ENCODE measurements around the gene TNFSF11.

TNFSF11 gene, protein sequence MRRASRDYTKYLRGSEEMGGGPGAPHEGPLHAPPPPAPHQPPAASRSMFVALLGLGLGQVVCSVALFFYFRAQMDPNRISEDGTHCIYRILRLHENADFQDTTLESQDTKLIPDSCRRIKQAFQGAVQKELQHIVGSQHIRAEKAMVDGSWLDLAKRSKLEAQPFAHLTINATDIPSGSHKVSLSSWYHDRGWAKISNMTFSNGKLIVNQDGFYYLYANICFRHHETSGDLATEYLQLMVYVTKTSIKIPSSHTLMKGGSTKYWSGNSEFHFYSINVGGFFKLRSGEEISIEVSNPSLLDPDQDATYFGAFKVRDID

DNA sequence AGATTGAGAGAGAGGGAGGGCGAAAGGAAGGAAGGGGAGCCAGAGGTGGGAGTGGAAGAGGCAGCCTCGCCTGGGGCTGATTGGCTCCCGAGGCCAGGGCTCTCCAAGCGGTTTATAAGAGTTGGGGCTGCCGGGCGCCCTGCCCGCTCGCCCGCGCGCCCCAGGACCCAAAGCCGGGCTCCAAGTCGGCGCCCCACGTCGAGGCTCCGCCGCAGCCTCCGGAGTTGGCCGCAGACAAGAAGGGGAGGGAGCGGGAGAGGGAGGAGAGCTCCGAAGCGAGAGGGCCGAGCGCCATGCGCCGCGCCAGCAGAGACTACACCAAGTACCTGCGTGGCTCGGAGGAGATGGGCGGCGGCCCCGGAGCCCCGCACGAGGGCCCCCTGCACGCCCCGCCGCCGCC lies at the start of gene TNFSF11:
TNFSF11 (plus strand) TSS at position 142 of the 400 bp plus-strand sequence; CDS start at position 294, 152 bp downstream.
- peak; percentile 10 for ATAC-seq
- Mint-ChIP-seq H3K9me3 (peaks cover 8 to 11% of the 10 kb centered on the region in 2 donors), H3K4me3 (peak within 1 kb of the TSS; percentile 75 to 84), H3K4me1 (peaks cover 28% of the 10 kb centered on the region), H3K27ac (peak within 1 kb of the TSS; percentile 5 to 43), H3K27me3 (peaks cover 70% of the 10 kb centered on the region)
- peak; percentile 11 to 19 for DNase-seq

DNA sequence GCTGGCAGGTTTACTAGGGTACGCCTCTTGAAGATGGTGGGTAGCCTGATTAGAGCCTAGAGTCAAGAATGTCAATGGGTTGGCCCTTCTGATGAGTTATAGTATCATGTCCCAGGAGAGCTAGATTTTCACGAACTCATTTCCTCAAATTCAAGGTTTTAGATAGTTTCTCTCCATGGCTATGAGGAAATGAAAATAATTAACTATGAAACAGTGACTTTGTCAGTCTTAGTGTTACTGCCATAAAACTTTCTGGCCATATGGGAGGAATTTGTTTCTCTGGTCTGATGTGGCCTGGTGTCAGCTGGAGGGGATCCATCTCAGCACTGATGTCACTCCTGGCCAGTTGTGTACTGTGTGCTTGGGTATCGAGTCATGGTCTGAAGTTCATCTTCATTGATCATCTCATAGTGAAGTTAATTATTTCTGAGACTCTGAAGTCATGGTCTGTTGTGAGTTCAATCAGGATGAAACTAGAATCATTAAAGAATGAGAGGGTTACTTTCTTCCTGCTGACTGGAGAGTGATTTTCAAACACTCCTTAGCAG lies 49.4 kb upstream of the TNFSF11 start:
- ATAC-seq: no peak
- DNase-seq: no peak
- Mint-ChIP-seq H3K4me3 (no peak overlapping the region), H3K27me3 (peaks cover 1% of the 10 kb centered on the region), H3K9me3 (peaks cover 9 to 10% of the 10 kb centered on the region in 2 donors), H3K27ac (no peak overlapping the region), H3K4me1 (no peaks in the 10 kb centered on the region)

DNA sequence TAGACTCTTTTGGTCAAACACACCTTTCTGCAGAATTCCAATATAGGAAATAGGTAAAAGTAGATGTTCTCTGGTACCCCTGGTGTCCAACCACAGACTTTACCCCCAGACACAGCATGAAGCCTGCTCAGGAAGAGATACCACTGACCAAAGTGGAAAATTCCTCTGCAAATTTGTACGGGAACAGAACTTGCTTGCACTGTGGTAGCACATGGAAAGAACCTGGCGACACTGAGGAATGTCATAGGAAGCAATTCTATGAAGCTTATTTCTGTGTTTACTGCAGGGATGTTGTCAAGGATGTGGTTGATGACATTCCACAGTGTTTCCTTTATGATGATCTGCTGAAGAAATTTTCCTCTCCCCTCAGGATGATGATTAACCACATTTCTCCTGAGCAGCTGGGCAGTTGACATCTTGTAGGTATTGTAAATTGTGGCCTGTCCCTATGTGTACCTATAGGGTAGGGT lies 48.9 kb upstream of the TNFSF11 start:
- DNase-seq (no peak), ATAC-seq (no peak)
- Mint-ChIP-seq H3K4me3 (no peak overlapping the region), H3K4me1 (no peaks in the 10 kb centered on the region), H3K27me3 (no peaks in the 10 kb centered on the region), H3K9me3 (peaks cover 6 to 7% of the 10 kb centered on the region in 2 donors), H3K27ac (no peak overlapping the region)

DNA sequence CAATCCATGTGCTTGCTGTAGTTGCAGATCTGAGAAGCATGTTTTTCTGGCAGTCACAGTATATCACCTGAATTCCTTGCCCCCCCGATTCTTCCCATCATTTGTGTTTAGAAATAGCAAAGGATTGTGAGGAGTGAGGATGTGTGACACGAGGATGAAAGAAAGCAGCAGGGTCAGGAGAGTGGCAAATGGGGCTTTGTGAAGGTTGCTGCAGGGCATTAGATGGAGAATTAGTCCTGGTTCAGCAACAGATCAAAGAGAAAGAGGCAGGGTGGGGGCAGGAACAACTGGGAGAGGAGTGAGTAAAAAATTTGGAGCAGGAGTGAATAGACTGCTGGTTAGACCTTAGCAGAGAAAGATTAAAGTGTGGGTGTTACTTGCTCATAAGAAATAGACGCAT lies 47.7 kb upstream of the TNFSF11 start:
- Mint-ChIP-seq H3K4me1 (peaks cover 6% of the 10 kb centered on the region), H3K27ac (no peak overlapping the region), H3K4me3 (no peak overlapping the region)

DNA sequence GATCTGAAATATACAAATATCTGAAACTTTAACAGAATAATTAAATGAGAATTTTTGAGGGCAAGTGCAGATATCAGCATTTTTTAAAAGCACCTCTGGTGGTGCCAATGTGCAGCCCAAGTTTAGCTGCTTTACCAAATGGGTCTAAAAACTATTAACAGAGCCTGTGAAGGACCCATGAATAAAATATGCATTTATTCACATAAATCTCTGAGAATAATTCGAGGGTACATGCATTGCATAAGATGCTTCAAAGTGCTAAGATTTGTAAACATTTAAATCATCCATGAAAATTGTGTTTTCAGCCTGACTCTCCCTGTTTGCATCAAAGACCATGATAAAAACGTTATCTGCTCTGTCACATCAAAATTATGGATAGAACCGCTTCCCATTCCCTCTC lies 47.1 kb upstream of the TNFSF11 start:
- H3K27ac Mint-ChIP-seq: no peak overlapping the region
- no peak for ATAC-seq
- peaks cover 6 to 7% of the 10 kb centered on the region in 2 donors for H3K9me3 Mint-ChIP-seq
- H3K4me1 Mint-ChIP-seq: peaks cover 6% of the 10 kb centered on the region
- no peak overlapping the region for H3K4me3 Mint-ChIP-seq
- DNase-seq: no peak
- H3K27me3 Mint-ChIP-seq: no peaks in the 10 kb centered on the region

More for the DNA sequence above, 47.7 kb upstream of the TNFSF11 start:
- no peak for DNase-seq
- Mint-ChIP-seq H3K27me3 (no peaks in the 10 kb centered on the region), H3K9me3 (peaks cover 6 to 7% of the 10 kb centered on the region in 2 donors)
- ATAC-seq: no peak

DNA sequence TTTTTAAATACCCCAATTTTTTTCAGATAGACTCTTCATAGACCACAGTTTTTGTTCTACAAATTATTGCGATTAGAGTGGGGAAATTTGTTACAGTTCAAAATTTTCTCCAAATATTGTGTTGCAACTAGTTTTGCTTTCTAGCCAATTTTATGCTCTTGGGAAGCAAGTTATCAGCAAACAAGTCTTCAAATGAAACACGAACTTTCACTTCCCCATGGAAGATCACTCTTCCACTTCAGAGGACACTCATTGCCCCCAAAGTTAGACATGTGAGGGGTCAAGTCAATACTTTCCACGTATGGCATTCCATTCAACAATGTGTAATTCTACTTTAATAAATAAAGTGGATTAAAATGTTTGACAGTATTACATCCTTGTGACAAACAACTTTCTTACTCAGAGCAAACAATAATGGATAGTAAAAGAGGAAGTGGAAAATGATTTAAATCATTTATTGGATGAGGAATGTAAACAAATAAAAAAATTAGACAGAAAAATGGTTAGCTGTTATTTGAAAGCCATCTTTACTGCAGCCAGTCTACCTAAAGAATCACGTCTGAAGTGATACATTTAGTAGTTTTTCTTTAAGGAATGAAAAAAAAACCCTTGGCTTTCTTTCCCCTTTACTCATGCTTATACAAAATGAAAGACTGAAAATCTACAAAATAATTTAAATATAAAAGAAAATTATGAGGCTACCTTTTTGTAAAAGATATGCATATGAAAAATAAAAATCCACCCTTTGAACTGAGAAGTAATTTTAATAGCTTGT lies 41.2 kb upstream of the TNFSF11 start:
- Mint-ChIP-seq H3K4me1 (peaks cover 6% of the 10 kb centered on the region), H3K27me3 (no peaks in the 10 kb centered on the region), H3K9me3 (peaks cover 10 to 13% of the 10 kb centered on the region in 2 donors), H3K4me3 (no peak overlapping the region), H3K27ac (no peak overlapping the region)
- DNase-seq: no peak
- ATAC-seq: no peak

DNA sequence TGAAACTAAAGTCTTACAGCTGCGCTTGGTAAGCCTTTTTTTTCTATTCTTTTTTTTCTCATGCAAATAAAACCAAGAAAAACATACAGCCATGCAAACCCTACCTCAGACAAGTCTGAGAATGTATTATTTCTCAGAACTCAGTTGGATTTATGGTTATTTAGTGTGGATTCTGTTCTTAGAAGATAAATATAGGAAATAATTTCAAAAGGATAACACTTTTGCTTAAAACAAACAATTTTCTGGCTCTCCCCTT lies 40.7 kb upstream of the TNFSF11 start:
- ATAC-seq (no peak), DNase-seq (no peak)
- no peak overlapping the region for H3K4me3 Mint-ChIP-seq
- no peak overlapping the region for H3K27ac Mint-ChIP-seq
- H3K9me3 Mint-ChIP-seq: peaks cover 10 to 13% of the 10 kb centered on the region in 2 donors
- no peaks in the 10 kb centered on the region for H3K27me3 Mint-ChIP-seq
- peaks cover 6% of the 10 kb centered on the region for H3K4me1 Mint-ChIP-seq

DNA sequence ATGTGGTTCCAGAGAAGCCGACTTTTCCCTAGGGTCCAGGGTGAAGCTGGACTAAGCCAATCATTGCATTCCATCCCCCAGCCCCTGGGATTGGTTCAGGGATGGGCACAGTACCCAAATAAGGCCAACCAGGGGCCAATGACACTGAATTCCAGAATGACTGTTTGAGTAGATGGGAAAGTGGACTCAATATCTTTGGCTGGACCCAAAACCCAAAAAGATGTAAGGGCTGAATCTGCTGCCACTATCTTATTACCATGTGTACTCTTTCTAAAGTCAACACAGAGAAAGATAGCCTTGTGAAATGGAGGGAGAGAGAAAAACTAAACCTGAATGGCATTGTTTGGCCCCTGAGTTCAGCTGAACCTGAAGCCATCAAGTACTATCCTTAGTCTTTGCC lies 39.2 kb upstream of the TNFSF11 start:
- ATAC-seq: no peak
- no peak for DNase-seq
- no peak overlapping the region for H3K27ac Mint-ChIP-seq
- peaks cover 10 to 13% of the 10 kb centered on the region in 2 donors for H3K9me3 Mint-ChIP-seq
- H3K27me3 Mint-ChIP-seq: no peaks in the 10 kb centered on the region
- peaks cover 6% of the 10 kb centered on the region for H3K4me1 Mint-ChIP-seq
- H3K4me3 Mint-ChIP-seq: no peak overlapping the region

DNA sequence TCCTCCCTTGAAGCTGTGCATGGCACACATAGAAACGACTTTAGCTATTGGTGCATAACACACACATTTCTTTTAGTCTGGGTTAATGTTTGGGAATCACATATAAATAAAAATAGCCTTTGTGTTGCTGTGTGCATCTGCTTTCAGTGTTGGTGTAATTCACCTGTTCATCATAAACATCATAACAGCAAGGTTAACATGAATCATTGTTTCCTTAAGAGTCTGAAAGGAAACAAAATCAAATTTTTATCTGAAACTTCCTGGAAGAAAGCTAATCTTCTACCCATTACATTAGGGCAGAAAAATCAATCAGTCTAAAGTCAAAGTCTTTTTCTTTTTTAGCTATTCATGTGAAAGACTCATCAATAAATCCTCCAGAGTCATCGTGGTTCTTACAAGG lies 35.0 kb upstream of the TNFSF11 start:
- Mint-ChIP-seq H3K27ac (no peak overlapping the region), H3K9me3 (peaks cover 9 to 13% of the 10 kb centered on the region in 2 donors), H3K4me3 (no peak overlapping the region), H3K4me1 (no peaks in the 10 kb centered on the region), H3K27me3 (no peaks in the 10 kb centered on the region)
- ATAC-seq: no peak
- no peak for DNase-seq

DNA sequence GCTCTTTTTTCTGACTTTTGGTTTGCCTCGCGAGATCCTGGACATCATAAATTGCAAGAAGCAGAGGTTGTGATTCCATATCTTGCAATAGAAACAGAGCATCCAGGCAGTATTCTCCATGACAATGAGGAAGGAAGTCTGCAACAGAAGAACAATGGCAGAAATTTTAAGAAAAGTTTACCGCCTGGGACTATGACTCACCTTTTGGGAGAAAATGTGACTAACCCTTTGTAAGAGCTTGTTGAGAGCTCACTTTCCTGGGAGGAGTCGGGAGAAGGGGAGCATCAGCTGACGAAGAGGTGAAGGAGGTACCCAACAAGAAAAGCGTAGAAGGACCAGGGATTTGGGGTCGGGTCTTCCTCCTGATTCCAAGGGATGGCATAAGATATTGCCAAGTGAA lies 34.3 kb upstream of the TNFSF11 start:
- DNase-seq: no peak
- Mint-ChIP-seq H3K4me3 (no peak overlapping the region), H3K27ac (no peak overlapping the region), H3K9me3 (peaks cover 6 to 7% of the 10 kb centered on the region in 2 donors), H3K4me1 (no peaks in the 10 kb centered on the region), H3K27me3 (no peaks in the 10 kb centered on the region)
- ATAC-seq: no peak

DNA sequence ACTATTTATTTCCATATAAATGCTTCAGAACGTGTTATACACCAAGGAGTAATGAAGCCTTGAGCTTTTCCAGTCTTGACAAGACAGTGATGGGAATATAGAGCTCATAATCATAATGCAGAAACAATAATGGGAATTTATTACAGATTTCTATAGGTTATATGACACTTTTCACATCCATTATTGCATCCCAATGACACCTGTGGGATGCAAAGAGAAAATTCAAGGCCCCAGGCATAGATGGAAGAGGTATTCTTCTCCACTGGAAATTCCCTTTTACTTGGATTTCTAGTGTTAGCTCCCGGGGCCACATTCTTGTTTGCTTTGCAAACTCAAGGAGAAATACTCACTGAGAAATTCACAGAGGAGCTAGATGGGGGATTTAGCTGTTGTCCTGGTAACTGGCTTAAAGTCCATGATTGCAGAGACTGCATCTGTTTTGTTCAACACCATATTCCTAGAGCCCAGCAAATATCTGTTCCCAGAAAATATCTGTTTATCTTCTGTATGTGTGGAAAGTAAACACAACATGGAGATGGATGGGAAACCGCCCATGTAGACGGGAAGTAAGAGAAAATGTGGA lies 30.6 kb upstream of the TNFSF11 start:
- no peaks in the 10 kb centered on the region for H3K4me1 Mint-ChIP-seq
- no peak overlapping the region for H3K27ac Mint-ChIP-seq
- no peaks in the 10 kb centered on the region for H3K27me3 Mint-ChIP-seq
- no peak for DNase-seq
- H3K9me3 Mint-ChIP-seq: no peaks in the 10 kb centered on the region
- ATAC-seq: no peak
- H3K4me3 Mint-ChIP-seq: no peak overlapping the region

DNA sequence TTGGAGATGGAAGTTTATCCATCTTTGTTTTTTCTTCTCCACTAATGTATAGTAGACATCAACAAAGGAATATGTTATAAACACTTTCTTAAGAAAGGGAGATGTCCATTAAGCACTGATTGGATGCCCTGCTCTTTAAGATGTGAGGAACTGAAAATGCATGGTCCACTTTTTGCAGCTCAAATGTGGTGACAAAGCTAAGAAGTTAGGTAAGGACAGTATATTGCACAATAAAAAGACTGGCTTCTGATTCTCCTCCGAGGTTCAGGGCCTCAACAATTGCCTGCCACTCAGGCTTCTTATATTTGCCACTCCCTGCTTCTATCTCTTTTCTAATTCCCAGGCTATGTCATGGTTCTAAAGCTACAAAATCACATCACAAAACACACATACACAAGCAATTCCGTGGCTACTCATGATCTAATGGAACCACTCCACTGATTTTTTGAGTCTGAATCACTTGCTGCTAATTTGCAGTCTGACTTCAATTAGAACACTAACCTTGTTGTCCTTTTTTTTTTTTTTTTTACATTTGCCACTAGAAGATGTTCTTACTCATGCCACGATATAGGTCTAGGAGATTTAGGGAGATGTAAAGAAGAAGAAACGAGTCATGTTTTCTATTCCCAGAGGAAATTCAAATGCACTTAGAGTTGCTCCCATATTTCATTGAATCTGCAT lies 29.6 kb upstream of the TNFSF11 start:
- DNase-seq: no peak
- Mint-ChIP-seq H3K27ac (no peak overlapping the region), H3K27me3 (no peaks in the 10 kb centered on the region)

DNA sequence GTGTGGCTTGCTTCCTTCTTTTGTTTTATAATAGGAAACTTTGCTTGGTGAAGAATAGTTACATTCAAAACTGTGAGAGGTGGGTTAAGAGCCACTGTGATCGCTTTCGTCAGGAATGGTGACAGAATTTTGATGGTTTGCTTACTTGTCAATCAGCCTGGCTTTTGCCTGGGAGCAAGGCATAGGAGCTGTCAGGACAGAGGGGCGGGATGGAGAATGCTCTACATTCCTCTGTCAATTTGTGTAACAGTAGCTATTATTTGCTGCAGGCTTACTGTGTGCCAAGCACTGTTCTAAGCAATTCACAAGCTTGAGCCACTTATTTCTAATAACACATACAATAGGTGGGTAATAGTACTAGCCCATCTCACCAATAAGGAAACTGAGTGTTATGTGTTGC lies 28.1 kb upstream of the TNFSF11 start:
- no peaks in the 10 kb centered on the region for H3K27me3 Mint-ChIP-seq
- H3K27ac Mint-ChIP-seq: no peak overlapping the region
- no peaks in the 10 kb centered on the region for H3K9me3 Mint-ChIP-seq
- ATAC-seq (no peak), DNase-seq (no peak)
- no peak overlapping the region for H3K4me3 Mint-ChIP-seq
- H3K4me1 Mint-ChIP-seq: peaks cover 11% of the 10 kb centered on the region

More for the DNA sequence above, 29.6 kb upstream of the TNFSF11 start:
- H3K9me3 Mint-ChIP-seq: no peaks in the 10 kb centered on the region
- peaks cover 8% of the 10 kb centered on the region for H3K4me1 Mint-ChIP-seq
- ATAC-seq: no peak
- H3K4me3 Mint-ChIP-seq: no peak overlapping the region

DNA sequence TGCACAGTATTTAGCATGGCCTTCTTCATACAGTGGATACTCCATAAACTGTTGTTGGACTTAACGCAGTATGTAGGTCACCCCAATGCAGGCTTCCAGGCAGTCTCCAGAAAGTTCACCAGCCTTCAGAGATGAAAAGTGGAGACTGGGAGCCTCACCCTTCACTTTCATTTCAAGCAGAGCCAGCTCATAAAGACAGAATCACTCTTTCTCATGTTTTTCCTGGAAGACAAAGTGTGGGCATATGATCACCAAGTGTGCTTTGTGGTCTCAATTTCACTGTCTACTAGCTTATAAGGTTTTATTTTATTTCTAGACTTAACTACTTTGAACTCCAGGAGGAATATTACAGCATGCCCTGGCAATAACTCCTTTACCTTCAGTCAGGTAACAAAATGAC lies 26.3 kb upstream of the TNFSF11 start:
- Mint-ChIP-seq H3K27ac (peak overlapping the region in 1 of 2 donors; percentile 27), H3K4me1 (peaks cover 17% of the 10 kb centered on the region), H3K27me3 (peaks cover 14% of the 10 kb centered on the region), H3K4me3 (no peak overlapping the region), H3K9me3 (no peaks in the 10 kb centered on the region)
- ATAC-seq (peak; percentile 44), DNase-seq (no peak)

DNA sequence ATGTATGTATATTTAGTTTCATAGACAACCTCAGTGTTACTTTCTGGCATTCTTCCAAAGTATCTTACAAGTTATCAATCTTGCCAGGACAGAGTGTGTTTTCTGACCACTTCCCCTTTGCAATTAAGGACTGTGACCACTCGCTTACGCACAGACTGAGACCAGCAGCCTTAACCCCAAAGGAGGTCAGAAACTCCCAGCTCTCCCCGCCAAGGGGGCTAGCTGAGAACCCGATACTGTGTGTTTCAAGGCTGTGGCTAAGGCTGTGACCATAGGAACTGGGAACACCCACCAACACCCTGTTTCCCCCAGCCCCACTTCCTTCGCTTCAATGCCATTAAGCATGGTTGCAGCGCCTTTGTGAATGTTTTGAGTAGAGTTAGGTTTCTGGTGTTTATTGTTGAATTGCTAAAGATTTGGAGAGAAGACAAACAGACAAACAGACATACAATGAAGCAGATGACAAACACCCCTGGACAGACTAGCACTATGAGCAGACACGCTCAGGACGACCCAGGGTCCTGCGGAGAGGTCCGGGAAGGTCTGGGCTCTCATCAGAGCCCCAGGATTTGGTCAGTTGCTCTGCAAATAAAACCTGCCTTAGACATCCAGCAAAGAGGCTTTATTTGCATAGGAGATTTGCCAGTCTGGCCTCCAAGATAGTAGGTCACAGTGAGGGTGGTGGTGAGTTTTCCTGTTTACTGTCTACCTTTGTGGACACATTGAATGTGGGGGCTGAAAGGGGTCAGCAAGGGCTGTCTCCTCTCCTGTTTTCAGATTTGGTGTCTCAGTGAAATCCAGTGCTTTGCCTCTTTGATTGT lies 25.0 kb upstream of the TNFSF11 start:
- H3K4me3 Mint-ChIP-seq: no peak overlapping the region
- peak; percentile 83 for ATAC-seq
- peaks cover 15% of the 10 kb centered on the region for H3K27me3 Mint-ChIP-seq
- H3K9me3 Mint-ChIP-seq: no peaks in the 10 kb centered on the region
- H3K4me1 Mint-ChIP-seq: peaks cover 17% of the 10 kb centered on the region
- no peak overlapping the region for H3K27ac Mint-ChIP-seq
- peak in 1 of 2 donors; percentile 36 for DNase-seq
